Measurements from ENCODE around the gene TEFM.
"Not testable (repeated sequence)": the region's sequence is repeated elsewhere in the genome, so short reads cannot be mapped to it uniquely, and the experiment has no call there.

TEFM gene, protein sequence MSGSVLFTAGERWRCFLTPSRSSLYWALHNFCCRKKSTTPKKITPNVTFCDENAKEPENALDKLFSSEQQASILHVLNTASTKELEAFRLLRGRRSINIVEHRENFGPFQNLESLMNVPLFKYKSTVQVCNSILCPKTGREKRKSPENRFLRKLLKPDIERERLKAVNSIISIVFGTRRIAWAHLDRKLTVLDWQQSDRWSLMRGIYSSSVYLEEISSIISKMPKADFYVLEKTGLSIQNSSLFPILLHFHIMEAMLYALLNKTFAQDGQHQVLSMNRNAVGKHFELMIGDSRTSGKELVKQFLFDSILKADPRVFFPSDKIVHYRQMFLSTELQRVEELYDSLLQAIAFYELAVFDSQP
- 12.7 to 12.9 reads per million in 2 experiments for total RNA-seq

DNA sequence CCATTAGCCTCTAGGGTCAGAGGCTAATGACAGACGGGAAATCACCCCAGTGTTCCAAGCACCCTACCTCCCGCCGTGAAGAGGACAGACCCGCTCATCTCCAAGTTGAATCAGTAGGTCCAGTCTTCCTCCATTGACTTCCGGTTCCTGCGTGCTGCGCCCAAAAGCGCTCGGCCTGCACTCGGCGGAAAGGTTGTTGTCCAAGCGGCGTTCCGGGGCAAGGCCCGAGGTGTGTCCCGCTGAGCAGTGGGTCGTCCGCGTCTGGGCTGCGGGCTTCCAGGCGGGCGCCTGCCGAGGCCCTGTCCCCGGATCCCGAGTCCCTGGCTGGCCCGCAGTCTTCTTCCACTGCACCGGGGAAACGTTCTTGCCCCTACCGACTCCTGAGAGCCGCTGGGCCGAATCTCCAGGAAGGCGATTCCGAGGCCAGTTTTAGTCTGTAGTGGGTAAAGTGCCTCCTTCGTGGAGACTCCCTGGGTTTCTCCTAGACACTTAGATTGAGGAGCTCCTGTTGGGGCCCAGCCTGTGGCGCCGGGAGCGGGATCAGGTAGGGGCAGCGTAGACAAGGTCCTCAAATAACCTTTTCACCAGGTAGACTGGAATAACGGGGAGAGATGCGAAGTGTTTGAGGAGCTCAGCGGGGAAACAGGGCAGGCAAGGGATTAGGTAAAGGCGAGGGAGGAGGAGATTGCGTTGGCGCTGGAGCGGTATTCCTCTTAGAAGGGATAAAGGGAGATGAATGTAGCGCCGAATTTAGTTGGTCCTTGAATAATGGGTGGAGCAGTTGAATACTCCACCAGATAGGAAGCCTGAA is at the start of gene TEFM:
Gene TEFM (minus strand): TSS at position 138 of the 811 bp plus-strand sequence. CDS start 40 bp downstream, at position 98.
- peak; percentile 71 for DNase-seq (ENCODE audit: low read depth)

DNA sequence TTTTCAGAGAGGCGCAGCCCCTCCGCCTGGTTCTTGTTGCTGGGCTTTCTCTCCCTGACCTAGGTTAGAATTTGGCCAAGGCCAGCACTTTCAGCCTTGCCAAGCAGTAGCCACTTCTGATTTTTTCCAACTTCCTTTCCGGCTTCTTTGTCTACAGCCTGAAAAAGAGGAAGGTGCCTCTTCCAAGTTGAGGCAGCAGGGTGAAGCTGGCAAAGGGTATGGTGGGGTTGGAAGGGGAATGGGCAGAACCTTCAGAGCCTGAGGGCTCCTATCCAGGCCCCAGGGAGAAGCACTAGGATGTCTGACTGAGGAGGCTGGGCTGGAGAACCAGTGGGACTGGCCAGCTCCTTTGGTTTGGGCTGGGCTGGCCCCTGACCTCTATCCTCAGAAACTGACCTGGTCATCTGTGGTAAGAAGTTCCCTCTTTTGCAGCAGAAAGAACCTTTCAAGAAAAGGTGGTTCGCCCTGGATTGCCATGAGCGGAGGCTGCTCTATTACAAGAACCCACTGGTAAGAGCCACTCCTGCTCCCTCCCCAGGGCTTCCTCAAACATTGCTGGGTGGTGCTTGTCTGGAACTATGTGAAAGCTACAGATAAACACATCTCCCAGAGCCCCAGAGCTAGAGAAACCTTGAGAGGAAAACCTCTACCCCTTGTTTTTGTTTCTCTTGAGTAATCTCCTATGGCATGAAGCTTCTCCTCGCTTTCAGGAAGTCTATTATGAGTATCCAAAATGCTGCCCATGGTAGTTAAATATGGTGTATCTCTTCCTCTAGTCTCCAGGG is 48.2 kb upstream of the TEFM start:
- DNase-seq (ENCODE audit: low read depth): no peak

GRCh38 chr17:30952638-30953393 is 46.8 kb upstream of the TEFM start:
- DNase-seq (ENCODE audit: low read depth): no peak

GRCh38 chr17:30950669-30951399 is 44.8 kb upstream of the TEFM start:
- DNase-seq (ENCODE audit: low read depth): no peak

DNA sequence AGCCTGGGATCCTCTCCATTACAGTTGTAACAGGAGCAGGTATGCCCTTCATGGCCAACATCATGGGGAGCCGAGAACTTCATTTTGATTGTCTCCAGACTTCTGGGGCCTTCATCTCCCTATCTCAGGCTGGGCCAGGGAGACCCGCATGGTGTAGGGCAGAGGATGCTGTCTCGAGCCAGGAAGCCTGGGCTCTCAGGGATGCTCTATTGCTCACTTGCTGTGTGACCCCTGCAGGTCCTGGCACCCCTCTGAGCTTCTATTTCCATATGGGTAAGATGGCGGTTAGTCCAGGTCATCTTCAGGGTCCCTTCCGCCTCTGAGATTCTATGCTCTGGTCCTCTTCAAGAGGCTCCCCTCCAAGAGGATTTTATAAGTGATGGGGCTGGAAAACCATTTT is 44.2 kb upstream of the TEFM start:
- DNase-seq (ENCODE audit: low read depth): no peak

DNA sequence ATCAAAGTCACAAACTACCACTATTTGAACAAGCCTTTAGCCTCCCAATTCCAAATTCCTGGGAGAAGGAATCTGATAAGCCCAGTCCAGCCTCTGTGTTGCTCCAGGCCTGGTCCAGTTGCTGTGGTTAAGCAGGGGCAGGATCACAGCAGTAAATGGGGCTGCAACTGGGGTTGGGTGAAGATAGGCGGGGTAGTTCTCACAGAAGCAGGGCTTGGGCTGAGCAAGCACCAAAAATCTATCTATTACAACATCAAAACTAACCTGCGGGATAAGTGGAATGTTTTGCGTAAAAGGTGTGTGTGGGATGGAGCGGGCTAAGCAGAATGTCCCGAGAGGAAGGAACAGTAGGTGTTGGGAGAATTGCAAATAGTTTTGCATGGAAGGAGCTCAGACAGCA is 41.8 kb upstream of the TEFM start:
- no peak for DNase-seq (ENCODE audit: low read depth)

DNA sequence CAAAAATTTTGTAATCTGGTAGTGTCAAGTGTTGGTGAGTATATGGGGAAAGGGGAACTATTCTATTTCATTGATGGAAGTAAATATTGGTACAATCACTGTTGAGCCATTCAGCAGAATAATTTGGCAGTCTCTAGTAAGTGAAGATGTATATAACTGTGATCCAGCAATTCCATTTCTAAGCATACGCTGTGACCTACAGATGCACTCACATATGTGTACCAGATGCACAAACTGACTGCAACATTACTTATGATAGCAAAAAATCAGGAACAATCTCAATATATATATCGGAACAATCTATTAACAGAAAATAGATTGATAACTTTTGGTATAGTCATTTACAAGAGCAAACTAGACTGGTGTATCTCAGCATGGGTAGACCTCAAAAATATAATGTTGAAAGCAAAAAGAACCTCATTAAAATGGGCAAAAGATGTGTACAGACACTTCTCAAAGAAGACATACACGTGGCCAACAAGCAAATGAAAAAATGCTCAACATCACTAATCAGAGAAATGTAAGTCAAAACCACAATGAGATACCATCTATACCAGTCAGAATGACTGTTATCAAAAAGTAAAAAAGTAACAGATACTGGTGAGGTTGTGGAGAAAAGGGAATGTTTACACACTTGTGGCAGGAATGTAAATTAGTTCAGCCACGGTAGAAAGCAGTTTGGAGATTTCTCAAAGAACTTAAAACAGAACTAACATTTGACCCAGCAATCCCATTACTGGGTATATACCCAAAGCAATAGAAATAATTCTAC is 36.5 kb upstream of the TEFM start:
- no peak for DNase-seq (ENCODE audit: low read depth)

GRCh38 chr17:30939051-30939689 is 33.1 kb upstream of the TEFM start:
- DNase-seq (ENCODE audit: low read depth): no peak

- no peak for DNase-seq (ENCODE audit: low read depth)
These were observed 27.9 kb upstream of the TEFM start for GRCh38 chr17:30933966-30934365.

DNA sequence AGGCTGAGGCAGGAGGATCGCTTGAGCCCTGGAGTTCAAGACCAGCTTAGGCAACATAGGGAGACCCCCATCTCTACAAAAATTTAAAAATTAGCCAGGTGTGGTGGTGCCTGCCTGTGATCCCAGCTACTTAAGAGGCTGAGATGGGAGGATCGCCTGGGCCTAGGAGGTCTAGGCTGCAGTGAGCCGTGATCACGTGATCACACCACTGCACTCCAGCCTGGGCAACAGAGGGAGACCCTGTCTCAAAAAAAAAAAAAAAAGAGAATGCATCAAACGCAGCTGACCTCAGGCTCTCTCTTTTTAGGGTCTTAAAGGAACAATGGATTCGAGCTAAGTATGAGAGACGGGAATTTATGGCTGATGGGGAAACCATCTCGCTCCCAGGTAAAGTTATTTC is 25.5 kb upstream of the TEFM start:
- DNase-seq (ENCODE audit: low read depth): not testable (repeated sequence)

DNA sequence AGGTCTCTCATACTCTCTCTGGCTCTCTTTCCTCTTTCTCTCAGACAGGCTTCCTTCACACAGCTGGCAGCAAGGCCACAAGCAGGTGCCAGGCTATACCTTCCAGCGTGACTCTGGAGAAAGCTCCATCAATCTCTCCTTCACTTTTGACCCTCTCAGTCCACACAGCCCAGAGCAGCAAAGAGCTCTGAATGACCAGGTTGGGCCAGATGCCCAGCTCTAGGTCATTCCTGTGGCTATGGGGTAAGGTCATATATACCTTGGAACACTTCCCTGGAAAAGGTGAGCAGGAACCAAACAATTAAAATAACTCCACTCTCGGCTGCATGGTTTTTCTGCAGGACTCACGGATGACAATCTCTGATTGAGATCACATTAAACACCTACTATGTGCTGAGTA is 24.5 kb upstream of the TEFM start:
- DNase-seq (ENCODE audit: low read depth): no peak

GRCh38 chr17:30929861-30930260 is 23.8 kb upstream of the TEFM start:
- DNase-seq (ENCODE audit: low read depth): not testable (repeated sequence)

GRCh38 chr17:30929081-30929633 is 23.1 kb upstream of the TEFM start:
- DNase-seq (ENCODE audit: low read depth): no peak

GRCh38 chr17:30928584-30928983 is 22.5 kb upstream of the TEFM start:
- DNase-seq (ENCODE audit: low read depth): no peak

GRCh38 chr17:30927756-30928155 is 21.7 kb upstream of the TEFM start:
- DNase-seq (ENCODE audit: low read depth): no peak

DNA sequence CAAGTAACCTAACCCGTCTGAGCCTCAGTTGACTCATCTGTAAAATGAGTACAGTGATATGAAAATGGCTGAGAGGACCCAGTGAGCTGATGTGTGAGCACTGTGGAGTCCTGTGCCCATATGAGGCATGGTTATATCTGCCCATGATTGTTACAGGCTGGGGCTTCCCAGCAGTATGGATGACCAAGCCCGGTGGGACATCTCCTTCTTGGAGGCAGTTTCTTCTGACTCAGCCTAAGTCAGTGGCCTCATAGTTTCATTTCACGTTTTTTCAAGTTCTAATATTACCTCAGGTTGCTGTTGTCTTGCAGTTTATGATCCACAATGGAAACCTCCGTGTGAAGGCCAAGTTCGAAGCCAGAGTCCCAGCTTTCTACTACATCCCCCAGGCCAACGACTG is 20.5 kb upstream of the TEFM start:
- no peak for DNase-seq (ENCODE audit: low read depth)

- no peak for DNase-seq (ENCODE audit: low read depth)
These were observed 18.3 kb upstream of the TEFM start for GRCh38 chr17:30924341-30924740.

DNA sequence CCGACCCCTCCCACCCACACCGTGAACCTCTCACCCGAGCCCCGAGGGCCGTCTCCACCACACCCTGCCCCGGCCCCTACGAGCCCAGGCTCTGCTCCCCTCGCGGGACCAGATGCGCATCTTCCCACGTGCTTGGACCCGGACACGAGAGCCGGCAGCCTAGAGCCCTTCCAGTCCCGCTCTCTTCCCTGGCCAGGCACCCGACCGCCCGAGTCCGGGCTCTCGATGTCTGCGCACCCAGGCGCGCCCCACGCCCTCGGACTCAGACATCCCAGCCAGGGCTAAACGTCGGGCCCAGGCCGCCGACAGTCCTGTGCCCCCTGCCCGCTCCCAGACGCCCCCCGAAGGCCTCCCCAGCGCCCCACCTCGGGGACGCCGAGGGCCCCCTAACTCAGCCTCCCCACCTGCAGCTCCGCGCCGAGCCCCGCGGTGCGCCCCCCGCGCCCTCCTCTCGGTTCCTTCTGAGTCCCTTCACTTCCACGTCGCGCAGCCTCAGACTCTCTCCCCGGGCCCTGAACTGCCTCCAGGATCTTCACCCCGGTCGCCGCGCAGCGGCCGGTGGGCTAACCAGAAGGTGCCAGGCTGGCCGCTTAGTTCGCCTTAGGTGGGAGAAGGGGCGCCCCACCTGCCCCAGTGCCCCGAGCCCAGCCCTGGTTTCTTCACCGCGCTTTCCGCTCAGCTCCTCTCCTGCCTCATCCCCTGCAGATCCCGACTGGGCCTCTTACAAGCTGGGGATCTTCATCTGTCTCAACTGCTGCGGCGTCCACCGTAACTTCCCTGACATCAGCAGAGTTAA is 16.4 kb upstream of the TEFM start:
- DNase-seq (ENCODE audit: low read depth): no peak

Measured in T follicular helper cell (primary cell).